KG1 (cell line): Measurements from ENCODE around the gene SHC3.

Experiments used
- DNase-seq: peaks from one replicate; lab custom pipeline; 2025; lab: John Stamatoyannopoulos, UW

The SHC3 gene

DNA sequence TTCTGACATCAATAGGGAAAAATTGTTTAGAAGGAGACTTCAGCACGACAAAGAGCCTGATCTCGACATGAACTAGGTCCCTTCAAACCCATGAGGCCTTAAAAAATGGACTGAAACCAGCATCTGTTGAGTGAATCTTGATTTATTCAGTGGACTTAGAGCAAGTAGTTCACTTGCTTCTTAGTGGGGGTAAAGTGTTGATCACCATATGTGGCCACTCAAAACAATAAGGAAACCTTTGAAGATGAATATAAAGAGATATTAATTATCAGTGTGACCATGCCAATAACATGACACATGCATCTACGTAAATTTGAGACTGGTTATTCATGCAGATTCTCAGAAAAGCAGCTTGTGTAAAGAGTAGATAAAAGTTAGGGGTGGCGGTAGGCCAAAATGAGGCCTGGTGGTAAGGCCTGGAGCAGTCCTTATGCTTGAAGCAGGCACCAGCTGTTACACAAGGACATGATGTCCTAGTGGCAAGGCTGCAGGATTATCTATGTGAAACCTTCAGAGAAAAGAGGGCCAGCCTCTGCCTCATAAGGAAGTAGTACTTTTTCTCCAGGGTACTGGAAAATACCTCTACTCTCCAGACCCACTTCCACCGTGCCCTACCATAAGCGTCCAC lies 126.0 kb downstream of the SHC3 start:
- no peak for DNase-seq

DNA sequence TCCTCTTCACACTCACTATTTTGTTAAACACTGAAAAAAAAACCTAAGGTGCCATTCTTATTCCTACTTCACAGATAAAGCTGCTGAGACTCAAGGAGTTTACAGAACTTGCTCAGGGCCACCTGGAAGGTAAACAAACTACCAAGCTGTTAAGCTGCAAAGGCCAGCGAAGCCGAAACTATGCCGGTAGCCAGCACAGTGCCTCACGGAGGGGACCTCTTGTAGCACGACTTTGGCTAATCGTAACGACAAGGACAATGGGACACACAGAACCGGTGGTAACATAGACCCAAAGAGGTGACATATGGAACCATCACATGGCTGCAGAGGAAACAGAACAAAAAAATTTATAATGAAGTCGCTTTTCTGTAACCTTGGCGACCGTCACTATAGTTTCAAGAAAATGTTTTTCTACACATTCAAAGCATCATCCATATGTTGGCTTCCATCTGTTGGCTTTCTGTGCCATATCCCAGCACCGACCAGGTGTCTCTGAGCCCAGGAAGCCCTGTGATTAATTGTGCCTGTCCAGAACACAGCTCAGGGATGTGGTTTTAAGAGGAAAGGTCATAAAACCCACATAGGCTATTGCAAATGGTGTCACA lies 127.1 kb downstream of the SHC3 start:
- DNase-seq = no peak

- DNase-seq = no peak
Observed at GRCh38 chr9:89049646-89050045, 129.0 kb downstream of the SHC3 start.

GRCh38 chr9:89048616-89049015 lies 130.0 kb downstream of the SHC3 start:
- no peak for DNase-seq

DNA sequence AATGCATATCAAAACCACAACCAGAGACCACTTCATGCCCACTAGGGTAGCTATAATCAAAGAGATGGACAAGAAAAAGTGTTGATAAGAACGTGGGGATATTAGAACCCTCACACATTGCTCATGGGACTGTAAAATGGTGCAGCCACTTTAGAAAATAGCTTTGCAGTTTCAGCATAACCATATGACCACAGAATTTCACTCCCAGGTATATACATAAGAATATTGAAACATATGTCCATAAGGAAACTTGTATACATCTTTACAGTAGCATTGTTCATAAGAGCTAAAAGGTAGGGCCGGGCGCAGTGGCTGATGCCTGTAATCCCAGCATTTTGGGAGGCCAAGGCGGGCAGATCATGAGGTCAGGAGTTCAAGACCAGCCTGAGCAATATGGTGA lies 131.0 kb downstream of the SHC3 start:
- no peak for DNase-seq

DNA sequence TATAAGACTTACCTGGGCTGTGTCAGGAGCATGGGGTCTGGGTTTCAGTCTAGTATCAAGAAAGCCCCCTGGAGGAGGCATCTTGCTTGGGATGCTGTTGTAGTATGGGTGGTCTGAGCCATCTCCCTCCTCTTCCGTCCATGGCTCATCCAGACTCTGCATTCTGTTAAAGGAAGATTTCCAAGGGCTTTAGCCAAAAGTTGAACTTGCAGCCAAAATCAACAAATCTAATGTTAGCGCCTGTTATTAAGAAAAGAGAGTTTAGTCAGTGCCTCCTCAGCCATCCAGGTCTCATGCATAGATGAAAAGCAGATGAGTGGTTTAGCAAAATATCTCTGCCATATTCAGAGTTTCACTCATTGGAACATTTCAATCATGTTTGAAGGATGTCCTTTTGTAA lies 131.8 kb downstream of the SHC3 start:
- DNase-seq = no peak

GRCh38 chr9:89044881-89045280 lies 133.7 kb downstream of the SHC3 start:
- no peak for DNase-seq

- no peak for DNase-seq
Observed at GRCh38 chr9:89044104-89044503, 134.5 kb downstream of the SHC3 start.

GRCh38 chr9:89042984-89043383 lies 135.6 kb downstream of the SHC3 start:
- DNase-seq = no peak

DNA sequence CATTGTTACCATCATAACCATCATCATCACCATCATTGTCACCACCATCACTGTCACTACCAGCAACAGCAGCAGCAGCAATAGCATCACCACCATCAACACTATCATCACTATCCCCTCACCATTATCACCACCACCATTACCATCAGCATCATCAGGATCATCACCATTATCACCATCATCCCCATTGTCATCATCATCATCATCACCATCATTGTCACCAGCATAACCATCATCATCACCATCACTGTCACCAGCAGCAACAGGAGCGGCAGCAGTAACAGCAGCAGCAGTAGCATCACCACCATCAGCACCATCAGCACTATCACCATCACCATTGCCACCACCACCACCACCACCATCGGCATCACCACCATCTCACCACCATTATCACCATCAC lies 139.0 kb downstream of the SHC3 start:
- DNase-seq = no peak

DNA sequence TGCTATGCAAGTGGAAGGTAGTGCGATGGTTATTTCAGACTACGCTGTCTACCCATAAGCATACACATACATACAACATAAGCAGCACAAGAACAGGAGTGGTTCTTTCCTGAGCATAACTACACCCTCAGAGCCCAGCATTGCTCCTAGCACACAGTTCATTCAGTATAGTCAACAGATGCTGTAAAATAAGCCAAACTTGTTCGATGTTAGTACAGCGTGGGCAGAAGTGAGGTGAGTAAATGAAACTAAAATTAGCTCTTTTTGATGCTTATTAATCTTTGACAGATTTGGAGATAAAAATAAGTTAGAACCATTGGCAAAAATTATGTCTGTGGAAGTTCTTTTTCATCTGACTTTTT lies 139.5 kb downstream of the SHC3 start:
- no peak for DNase-seq

DNA sequence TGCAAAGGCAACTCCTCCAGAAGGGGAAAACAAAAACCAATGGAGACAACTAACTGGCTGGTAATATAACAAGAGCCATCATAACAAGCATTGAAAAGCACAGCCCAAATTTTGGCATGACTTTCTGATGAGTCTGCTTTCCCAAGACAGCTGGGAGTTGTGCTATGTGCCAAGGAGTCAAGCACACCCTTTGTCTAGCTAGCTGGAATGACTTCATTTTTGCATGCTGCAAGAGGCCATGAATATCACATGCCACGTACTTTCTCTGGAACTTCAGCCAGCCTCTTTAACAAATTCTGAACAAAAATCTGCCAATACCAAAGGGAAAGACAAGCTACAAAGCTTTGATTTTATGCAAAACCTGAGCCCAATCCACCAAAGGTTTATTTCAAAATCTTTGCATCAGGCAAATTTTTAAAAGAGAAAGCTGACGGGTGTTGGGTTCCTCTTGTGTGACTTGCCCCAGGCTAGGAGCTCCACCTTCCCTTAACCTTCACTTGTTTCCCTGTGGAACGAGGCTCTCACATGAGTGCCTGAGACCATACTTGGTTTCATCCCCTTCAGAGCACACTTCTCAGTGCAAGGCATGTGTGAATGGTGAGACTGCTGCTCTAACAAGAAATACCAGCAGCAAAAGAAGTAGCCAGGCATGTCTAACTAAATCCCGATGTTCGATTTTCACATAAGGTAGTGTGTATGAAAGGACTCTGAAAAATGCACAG lies 140.1 kb downstream of the SHC3 start:
- no peak for DNase-seq

- DNase-seq = no peak
Observed at GRCh38 chr9:89037891-89038290, 140.7 kb downstream of the SHC3 start.

- DNase-seq = no peak
Observed at GRCh38 chr9:89037346-89037745, 141.3 kb downstream of the SHC3 start.

- peak; percentile 7 for DNase-seq
Observed at GRCh38 chr9:89036891-89037290, 141.7 kb downstream of the SHC3 start.

GRCh38 chr9:89036383-89036782 lies 142.2 kb downstream of the SHC3 start:
- no peak for DNase-seq

DNA sequence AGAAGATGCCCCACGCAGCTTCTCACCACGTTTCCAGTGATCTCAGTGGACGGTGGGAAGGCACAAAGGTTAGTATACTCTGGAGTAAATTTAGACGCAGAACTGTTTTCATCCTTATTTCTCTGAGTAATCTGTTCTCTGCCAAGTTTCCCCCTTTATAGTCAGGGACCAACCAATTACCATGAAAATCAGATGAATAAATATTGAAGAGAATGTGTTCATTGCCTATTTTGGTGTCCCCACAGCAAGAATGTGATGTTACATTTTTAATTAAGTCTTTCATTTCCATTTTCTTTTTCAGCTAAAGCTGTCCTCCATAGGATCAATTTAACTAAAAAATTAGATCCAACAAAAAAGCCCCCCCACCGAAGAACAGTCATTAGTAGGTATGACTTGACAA lies 146.0 kb downstream of the SHC3 start:
- no peak for DNase-seq

DNA sequence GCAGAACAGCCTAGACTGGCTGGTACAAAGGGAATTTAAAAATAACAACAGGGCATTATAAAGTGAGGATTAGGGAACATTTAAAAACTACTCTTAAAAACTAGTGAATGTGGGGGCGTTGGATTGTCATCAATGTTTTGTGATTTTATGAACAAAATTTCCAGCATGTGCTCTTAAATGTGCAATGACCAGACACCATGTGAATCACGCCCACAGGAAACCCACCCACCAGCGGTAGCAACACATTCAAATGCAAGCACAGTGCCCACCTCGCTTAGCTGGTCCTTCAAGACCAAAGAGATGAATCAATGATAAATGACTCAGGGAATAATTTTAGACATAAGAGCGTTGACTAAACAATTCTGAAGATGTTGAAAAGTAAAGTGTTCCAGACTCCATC lies 146.4 kb downstream of the SHC3 start:
- DNase-seq = no peak

GRCh38 chr9:89029788-89030187 lies 148.8 kb downstream of the SHC3 start:
- DNase-seq = no peak

DNA sequence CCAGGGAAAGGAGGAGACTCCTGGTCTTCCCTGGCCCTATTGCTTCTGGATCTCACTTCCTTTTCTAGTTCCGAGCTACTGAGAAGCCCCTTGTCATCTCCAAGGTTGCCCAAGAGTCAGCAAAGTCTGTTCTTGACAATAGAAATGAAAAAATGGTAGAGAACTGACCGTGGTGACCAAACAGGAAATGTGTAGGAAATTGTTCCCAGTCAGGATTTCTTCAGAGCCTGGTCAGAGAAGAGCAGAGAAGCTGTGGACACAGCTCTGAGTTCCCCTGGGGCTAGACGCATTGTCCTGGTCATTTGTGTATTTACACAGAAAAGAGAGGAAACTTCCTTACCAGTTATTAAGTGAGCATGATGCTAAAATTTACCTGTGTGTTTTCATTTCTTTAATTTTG lies 151.7 kb downstream of the SHC3 start:
- no peak for DNase-seq

DNA sequence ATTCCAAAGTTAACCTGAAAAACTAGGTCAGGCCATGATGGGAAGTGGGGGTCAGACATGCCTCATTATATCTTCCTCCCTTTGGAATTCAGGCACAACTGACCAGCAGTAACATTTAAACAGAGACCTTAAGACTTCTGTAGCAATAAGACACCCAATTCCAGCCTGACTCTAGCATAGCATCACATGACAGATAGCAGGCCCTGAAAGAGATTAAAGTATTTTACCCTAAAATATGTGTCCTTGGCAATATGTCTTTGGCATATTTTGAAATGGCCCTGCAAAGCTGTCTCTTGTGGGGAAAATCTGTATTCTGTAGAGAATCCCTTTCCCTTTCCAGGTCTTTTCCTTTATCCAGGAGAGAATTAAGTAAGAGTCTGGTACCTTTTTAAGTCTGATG lies 153.1 kb downstream of the SHC3 start:
- DNase-seq = no peak

GRCh38 chr9:89024727-89025126 lies 153.9 kb downstream of the SHC3 start:
- no peak for DNase-seq

DNA sequence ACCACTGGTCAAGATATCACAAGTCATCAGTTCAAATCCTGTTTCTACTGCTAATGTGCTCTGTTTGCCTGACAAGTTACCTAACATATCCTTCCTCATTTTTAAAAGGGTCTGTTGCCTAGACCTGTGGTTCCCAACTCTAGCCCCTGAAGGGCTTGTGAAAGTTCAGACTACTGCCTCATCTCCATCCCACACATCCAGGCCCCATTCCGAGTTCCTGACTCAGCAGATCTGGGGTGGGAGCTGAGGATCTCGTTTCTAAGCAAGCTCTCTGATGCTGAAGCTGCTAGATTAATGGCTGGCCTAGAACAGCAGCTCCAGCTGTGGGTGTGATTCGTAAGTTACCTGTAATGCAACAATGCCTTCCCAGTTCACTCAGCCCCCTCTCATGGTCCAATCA lies 154.9 kb downstream of the SHC3 start:
- DNase-seq = no peak

GRCh38 chr9:89022902-89023301 lies 155.7 kb downstream of the SHC3 start:
- DNase-seq = no peak
